ENCODE results near the gene TLE4.
A peak's percentile ranks its signal among the peaks of the same experiment; 100 is the strongest.
"Not testable (repeated sequence)": the region's sequence is repeated elsewhere in the genome, so short reads cannot be mapped to it uniquely, and the experiment has no call there.

Gene TLE4

GRCh38 chr9:79571309-79572031 lies at the start of gene TLE4:
TLE4 (plus strand) TSS chr9:79571965; CDS start chr9:79572791, 826 bp downstream.
- DNase-seq = peak; percentile 100

DNA sequence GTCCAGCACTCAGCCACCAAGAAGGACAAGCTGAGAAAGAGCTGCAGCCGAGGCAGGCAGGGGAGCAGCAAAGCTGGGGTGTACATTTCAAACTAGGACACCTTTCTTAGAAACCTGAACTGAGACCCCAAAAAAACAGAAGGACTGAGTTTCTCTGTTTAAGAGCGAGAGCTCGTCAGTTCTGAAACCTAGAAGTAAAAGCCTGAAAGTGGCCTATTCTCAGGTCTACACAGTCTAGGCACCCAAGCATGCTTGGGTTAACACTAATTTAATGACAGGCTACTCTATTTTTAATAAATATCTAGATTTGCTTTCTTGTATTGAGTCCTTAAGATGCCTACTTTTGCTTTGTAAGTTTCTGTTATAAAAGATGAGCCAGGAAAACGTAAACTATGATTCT lies 49.0 kb upstream of the TLE4 start:
- no peak for DNase-seq

GRCh38 chr9:79524266-79524665 lies 47.5 kb upstream of the TLE4 start:
- DNase-seq = no peak

DNA sequence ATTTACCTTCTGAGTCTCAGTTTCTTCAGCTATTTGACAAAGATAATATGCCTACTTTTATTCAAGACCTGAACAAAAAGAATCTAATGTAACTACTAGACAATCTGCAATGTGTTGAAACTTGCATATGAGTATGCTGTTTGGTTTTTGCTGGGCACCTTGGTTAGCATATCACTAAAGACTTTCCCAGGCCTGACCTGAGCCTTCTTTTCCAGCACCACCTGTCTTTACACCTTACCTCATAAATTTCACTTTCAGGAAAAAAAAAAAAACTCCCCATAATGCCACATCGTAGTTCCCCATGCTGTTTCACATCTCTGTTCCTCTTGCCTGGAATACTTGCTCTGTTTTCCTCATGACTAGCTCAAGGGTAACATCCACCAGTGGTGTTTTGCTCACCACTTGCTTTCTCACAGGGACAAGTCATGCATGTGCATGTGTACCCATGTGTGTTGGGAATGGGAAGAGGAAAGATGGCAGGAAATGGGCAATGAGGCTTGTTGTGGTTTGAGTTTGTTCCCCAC lies 45.6 kb upstream of the TLE4 start:
- no peak for DNase-seq

- no peak for DNase-seq
Measured at GRCh38 chr9:79535534-79535933, 36.2 kb upstream of the TLE4 start.

DNA sequence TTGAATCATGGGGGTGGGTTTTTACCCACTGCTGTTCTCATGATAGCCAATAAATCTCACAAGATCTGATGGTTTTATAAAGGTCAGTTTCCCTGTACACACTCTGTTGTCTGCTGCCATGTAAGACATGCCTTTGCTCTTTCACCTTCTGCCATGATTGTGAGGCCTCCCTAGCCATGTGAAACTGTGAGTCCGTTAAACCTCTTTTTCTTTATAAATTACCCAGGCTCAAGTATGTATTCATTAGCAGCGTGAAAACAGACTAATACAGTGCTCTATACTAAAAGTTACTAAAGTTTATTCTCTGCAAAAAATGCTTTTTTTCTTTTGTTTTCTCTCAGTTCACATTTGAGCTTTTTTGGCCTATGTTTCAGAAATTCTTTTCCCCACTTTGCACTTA lies 33.9 kb upstream of the TLE4 start:
- DNase-seq = no peak

DNA sequence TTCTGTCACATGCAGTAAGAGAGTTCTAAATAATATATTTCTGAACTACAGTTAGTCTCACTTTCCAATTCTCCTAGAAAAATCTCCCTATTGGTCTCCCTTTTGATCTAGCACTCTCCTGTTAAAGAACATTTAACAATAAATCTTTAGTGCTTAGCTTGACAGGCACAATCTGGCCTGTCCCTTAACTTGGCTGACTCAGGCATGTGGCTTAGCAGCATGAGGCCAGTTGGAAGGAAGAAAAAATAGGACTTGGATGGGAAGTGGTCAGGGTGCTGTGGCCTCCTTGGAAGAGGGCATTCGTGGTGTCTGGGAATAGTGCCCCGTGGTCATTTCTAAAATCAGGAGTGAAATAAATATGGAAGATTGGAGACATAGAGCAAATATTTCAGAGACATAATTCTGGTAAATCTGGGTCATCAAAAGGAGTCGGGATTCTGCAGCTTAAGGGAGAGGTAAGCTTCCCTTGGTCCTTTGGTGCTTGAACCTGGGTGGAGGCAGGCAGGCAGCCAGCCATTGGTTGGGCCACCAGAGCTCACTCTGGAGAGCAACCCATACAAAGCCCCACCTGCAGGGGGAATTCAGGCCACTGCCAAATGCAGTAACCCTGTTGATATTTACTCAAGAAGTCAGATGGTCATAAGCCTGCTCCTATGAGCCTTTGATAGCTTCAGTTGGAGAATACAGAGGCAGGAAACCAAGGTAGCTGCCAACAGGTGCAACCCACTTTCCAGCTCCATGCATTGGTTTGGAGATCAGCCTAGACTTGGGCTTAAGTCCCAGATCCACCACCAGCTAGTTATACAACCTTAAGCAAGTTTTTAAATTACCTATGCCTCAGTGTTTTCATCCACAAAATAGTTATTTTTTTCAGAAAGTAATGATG lies 28.8 kb upstream of the TLE4 start:
- DNase-seq = no peak

DNA sequence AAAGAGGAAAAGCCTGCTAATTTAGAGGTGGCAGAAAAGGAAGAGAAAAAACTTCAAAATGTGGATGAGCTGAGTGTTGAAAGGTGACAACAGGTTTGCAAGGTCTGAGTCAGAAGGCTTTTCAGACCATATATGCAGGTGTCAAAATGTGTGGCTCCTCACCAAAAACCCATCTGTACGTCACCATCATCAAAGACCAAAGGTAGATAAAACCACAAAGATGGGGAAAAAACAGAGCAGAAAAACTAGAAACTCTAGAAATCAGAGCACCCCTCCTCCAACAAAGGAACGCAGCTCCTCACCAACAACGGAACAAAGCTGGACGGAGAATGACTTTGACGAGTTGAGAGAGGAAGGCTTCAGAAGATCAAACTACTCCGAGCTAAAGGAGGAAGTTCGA lies 27.4 kb upstream of the TLE4 start:
- not testable (repeated sequence) for DNase-seq

DNA sequence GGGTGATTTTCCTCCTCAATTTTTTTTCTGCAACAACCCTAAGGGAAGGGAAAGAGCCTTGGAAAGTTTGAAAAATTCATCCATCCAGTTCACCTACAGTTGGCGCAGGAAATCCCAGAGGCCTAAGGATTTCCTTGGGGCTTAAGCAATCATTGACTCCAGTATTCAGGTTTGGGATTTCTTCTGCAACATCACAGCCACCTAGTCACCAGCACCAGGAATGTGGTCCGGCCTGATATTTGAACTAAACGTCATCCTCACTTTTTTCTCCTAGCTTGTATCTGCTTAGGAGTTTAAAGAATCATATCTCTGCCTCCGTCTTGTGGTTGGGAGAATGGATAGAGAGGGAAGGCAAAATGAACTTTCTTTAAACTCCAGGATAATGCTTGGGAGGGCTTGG lies 20.2 kb upstream of the TLE4 start:
- no peak for DNase-seq

- no peak for DNase-seq
Measured at GRCh38 chr9:79551994-79552393, 19.8 kb upstream of the TLE4 start.

GRCh38 chr9:79555474-79556089 lies 16.2 kb upstream of the TLE4 start:
- DNase-seq = no peak

- DNase-seq = no peak
Measured at GRCh38 chr9:79559495-79560181, 12.1 kb upstream of the TLE4 start.

DNA sequence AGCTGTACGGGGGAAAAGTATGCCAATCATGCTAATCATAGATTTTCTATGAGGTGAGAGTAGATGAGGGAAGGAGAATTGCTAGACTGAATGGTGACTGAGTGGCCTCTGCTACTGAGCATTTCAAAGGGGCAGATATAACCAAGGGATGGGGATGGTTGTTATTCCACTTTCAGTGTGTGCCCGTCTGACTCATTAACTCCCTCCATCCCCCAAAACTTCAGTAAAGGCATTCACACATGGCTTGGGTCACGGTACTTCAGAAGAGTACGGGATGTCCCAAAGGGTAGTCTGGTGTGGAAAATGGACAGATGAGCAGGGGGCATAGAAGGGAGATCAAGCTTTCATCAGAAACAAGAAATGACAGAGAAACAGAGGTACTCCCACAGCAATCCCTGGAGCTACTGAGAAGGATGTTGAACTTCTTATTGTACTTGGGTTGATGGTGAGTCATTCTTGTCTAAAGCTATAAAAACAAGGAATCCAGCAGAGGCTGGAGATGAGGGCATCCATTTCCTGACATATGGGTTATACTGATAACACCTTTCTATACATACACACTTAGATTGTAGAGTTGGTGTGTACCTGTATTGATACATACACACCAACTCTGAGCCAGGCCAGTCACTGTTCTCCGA lies 8.9 kb upstream of the TLE4 start:
- DNase-seq = no peak

GRCh38 chr9:79564105-79564504 lies 7.7 kb upstream of the TLE4 start:
- no peak for DNase-seq

GRCh38 chr9:79565245-79565644 lies 6.5 kb upstream of the TLE4 start:
- DNase-seq = no peak

DNA sequence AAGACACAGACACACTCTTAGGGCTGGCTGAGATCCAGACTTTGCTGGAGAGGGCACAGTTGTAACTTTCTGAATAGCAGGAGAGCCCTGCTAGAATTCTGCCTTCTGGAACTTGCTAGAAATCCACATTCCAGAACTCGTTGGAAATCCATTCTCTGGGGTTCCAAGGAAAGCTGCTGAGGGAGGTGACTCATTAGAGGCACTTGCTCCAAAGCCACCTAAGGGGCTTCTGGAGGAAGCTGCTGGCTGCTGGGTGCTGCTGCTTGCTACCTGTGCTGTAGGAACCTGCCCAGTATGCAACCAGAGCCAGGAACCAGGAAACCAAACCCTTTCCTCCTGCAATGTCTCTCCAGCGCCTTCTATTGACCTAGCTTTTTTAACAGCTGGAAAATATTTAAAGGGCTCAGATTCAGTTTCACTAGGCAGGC lies 4.1 kb upstream of the TLE4 start:
- no peak for DNase-seq

DNA sequence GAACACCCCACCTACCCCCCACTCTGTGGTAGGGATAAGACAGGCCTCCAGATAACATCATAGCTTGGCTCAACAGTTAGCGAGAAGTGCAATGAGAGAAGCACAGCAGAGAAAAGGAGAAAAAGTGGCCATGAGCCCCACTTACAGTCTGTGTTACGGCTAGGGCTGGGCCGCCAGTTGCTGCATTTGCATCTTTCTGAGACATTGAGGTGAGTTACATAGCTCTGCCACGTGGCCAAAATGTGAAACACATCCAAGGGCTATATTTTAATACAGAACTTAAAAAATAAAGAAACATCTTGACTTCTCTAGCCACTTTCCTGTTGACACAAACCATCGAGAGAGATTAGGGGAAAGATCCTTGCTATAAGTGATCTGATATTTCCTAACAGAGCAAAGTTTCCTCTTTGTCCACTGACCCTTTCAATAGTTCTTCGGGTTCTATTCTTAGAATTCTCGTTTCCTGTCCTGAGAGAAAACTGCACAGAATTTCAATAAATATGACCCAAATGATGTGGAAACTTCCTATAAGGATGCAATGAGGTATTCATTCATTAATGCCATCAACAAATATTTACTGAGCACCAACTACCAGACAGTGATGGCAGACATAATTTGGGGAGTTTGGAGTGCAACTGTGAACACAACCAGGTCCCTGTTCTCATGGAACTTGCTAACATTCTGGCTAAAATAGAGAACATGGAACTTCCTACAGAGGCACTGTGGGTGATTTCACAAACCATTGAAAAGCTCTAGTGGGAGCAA lies 3.2 kb upstream of the TLE4 start:
- no peak for DNase-seq

DNA sequence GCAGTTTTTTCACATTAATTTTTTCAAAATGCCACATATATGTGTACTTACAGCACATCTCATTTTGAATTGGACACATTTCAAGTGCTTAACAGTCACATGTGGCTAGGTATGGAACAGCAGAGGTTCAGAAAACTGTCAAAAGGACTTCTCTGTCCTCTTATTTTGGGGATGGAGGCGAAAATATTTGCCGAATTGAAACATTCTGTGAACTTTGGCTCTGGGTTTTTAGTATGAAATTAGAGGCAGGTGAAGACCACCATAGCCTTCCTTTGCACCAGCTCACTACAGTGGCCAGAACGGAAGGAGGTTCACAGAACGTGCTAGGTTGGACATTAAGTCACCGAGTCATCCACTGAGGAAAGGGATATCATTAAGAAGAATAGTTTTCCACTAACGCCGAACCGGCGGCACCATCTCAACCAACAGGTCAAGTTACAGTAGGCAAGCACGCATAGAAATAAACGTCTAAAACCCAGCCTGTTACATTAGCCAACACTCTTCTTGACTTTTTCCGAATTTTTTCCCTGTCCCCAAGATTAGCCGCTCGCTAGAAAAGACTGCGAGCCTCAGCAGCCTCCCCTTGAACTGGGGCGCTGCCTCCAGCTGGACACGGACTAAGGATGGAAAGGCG lies 1.8 kb upstream of the TLE4 start:
- DNase-seq = no peak

DNA sequence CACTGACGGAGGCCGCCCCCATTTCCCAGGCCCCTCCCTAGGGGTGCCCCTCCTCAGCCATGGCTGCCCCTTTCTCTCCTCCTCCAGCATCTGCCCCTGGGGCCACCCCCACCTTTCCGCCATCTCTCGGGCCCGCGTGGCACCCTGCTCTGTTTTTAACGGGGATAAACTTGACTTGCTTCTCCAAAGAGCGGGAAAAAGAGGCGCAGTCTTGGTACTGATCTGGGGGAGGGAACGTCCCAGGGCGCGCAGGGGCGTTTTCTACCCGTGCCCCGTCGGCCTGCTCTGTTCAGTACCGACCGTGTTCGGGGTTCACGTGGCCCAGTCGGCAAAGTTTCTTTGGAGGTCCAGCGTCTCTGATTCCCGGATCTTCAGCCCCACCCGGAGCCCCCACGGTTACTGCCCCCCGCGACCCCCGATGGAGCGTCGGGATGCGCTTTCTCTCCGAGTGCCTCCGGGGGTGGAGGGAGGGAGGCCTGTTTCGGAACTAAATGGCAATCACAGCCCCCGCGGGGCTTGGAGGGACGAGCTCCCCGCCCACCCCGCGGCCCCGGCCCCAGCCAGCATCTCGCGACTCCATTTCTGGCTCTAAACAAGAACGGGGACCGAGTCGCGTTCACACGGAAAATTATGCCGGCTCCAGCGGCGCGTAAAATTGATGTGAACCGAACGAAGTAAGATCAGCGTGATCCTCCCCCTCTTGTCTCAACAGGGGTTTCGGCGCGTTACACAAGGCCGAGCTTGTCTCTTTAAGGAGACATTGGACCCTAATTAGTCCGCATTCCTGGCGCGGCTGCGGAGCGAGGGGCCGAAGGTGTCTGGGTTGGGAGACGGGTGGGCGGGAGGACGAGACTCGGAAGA lies 1.1 kb upstream of the TLE4 start:
- peak; percentile 8 for DNase-seq

- DNase-seq = peak; percentile 26
Measured at GRCh38 chr9:79572032-79572607, 355 bp downstream of the TLE4 start.

Data from activated effector memory CD4-positive, alpha-beta T cell treated with Interleukin-2 at 50 U/mL for 16 hours (primary cell).